ENCODE data around the gene FSTL4.

DNA sequence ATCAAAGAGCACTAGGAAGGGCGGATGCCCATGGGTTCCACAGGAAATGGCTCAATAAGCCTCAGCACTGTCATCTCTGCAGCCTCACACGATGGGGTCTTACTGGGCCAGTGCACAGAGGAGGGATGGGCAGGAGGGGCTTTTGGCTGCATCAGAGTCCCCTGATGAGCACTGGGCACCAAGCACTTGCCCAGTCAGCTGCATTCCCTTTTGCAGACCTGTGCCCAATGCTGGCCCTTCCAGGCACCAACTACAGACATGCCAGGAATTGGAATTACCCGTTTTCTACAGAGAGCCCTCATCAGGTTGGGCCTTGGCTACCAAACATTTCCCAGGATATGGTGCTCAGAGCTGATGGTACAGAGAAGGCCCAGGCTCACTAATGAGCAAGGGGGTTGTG lies 378.1 kb downstream of the FSTL4 start:
- TF ChIP-seq, protein P1, sequence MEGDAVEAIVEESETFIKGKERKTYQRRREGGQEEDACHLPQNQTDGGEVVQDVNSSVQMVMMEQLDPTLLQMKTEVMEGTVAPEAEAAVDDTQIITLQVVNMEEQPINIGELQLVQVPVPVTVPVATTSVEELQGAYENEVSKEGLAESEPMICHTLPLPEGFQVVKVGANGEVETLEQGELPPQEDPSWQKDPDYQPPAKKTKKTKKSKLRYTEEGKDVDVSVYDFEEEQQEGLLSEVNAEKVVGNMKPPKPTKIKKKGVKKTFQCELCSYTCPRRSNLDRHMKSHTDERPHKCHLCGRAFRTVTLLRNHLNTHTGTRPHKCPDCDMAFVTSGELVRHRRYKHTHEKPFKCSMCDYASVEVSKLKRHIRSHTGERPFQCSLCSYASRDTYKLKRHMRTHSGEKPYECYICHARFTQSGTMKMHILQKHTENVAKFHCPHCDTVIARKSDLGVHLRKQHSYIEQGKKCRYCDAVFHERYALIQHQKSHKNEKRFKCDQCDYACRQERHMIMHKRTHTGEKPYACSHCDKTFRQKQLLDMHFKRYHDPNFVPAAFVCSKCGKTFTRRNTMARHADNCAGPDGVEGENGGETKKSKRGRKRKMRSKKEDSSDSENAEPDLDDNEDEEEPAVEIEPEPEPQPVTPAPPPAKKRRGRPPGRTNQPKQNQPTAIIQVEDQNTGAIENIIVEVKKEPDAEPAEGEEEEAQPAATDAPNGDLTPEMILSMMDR (IDR thresholded peaks at IDR 0.05), result no peak
- TF ChIP-seq POLR2A (IDR thresholded peaks at IDR 0.05), result no peak

Data from Peyer's patch (tissue), 4 donors.